ENCODE measurements around the gene FOXF2. TPM values are rescaled to one million over a fixed set of nuclear protein-coding genes. Genes with fewer than 3 reads are reported as not detected.
A peak's percentile ranks its signal among the peaks of the same experiment; 100 is the strongest.

FOXF2 gene
- total RNA-seq, 1 experiment from 2014 or later = not detected

DNA sequence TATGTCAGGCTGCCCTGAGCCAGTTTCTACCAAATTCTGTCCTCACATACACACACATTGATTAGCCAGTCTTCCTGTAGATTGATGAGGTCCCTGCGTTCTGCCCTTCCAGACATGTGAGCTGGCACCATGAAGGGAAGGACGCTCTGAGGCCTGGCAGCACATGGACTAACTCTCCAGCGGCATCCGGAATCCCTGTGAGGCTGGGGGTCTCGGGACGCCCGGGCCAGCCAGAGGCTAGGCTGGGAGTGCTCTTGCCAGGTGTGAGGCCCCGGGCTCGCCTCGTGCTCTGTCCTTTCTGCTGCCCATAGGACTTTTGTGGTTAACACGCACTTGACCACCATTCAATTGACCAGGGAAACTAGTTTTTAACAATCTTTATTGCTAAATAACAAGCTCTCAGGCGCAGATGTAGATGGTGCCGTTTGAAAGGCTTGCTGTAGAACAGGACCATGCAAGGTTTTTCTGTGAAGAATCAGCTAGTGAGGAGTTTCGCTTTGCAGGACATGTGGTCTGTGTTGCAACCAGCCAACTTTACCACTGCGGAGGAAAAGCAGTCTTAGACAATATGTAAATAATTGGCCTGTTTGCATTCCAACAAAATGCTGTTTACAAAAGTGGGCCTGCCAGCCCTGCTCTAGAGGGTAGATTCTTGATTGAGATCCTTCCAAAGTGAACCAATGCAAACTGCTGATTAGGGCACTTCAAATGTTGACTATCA lies 29.3 kb downstream of the FOXF2 start:
- Histone ChIP-seq H3K4me3 (ENCODE audit: low read length) (no peak overlapping the region), H3K9me3 (ENCODE audit: low read length) (0 out of 2 replicates have a peak, but pooled peaks cover 3% of the 10 kb centered on the region), H3K4me1 (ENCODE audit: low read length) (no peaks in the 10 kb centered on the region), H3K9ac (ENCODE audit: low read length) (no peak overlapping the region), H3K36me3 (ENCODE audit: insufficient read depth, low read length) (no peaks in the 10 kb centered on the region), H3K79me2 (ENCODE audit: low read length) (no peaks in the 10 kb centered on the region), H2AFZ (ENCODE audit: low read length) (no peak overlapping the region), H3K9me2 (replicated peaks; ENCODE audit: insufficient read depth, low read length) (no peaks in the 10 kb centered on the region), H3K27me3 (ENCODE audit: low read length) (peaks cover 3% of the 10 kb centered on the region; the same call in 1 of the 2 replicates), H4K20me1 (ENCODE audit: insufficient read depth, low read depth, low read length) (no peaks in the 10 kb centered on the region), H3K27ac (ENCODE audit: low read length) (no peak overlapping the region), H3K4me2 (ENCODE audit: low read depth, low read length, poor library complexity, severe bottlenecking) (no peak overlapping the region)
- DNase-seq = no peak

DNA sequence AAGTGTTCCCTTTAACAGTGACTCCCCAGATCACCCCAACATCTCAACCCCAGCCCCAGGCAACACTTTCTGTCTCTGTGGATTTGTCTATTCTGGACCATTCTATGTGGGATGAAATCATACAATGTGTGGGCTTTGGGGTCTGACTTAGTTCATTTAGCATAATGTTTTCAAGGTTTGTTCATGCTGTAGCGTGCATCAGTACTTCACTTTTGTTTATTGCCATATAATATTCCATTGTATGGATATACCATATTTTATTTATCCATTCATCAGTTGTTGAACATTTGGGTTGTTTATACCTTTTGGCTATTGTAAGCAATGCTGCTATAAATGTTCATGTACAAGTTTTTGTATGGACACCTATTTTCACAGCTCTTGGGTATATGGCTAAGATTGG lies 31.0 kb downstream of the FOXF2 start:
- Histone ChIP-seq H3K79me2 (ENCODE audit: low read length) (no peaks in the 10 kb centered on the region), H2AFZ (ENCODE audit: low read length) (no peak overlapping the region), H4K20me1 (ENCODE audit: insufficient read depth, low read depth, low read length) (no peaks in the 10 kb centered on the region), H3K9me3 (ENCODE audit: low read length) (0 out of 2 replicates have a peak, but pooled peaks cover 3% of the 10 kb centered on the region), H3K27me3 (ENCODE audit: low read length) (peaks cover 3% of the 10 kb centered on the region; the same call in 1 of the 2 replicates), H3K4me2 (ENCODE audit: low read depth, low read length, poor library complexity, severe bottlenecking) (no peak overlapping the region), H3K9me2 (replicated peaks; ENCODE audit: insufficient read depth, low read length) (no peaks in the 10 kb centered on the region), H3K27ac (ENCODE audit: low read length) (no peak overlapping the region), H3K36me3 (ENCODE audit: insufficient read depth, low read length) (no peaks in the 10 kb centered on the region), H3K4me3 (ENCODE audit: low read length) (no peak overlapping the region), H3K4me1 (ENCODE audit: low read length) (no peaks in the 10 kb centered on the region), H3K9ac (ENCODE audit: low read length) (no peak overlapping the region)
- no peak for DNase-seq

DNA sequence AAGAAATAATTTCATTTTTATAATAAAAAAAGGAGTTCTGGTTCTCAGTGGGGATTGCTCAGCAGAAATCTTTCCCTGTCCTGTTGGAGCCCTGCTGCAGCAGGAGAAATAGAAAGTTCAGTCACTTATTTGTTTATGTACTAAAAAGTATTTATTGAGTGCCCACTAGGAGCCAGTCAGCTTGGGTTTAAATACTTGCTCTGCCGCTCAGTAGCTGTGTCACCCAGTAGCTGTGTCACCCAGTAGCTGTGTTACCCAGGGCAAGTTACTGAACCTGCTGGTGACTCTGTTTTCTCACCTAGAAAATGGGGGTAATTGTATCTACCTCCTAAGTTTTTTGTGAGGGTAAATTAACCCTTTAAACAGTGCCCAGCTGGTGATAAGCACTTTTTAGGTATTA lies 32.9 kb downstream of the FOXF2 start:
- Histone ChIP-seq H3K9me2 (replicated peaks; ENCODE audit: insufficient read depth, low read length) (no peaks in the 10 kb centered on the region), H3K4me3 (ENCODE audit: low read length) (no peak overlapping the region), H3K4me1 (ENCODE audit: low read length) (no peaks in the 10 kb centered on the region), H3K27me3 (ENCODE audit: low read length) (peaks cover 3% of the 10 kb centered on the region; the same call in 1 of the 2 replicates), H3K4me2 (ENCODE audit: low read depth, low read length, poor library complexity, severe bottlenecking) (no peak overlapping the region), H4K20me1 (ENCODE audit: insufficient read depth, low read depth, low read length) (no peaks in the 10 kb centered on the region), H2AFZ (ENCODE audit: low read length) (no peak overlapping the region), H3K9me3 (ENCODE audit: low read length) (0 out of 2 replicates have a peak, but pooled peaks cover 3% of the 10 kb centered on the region), H3K36me3 (ENCODE audit: insufficient read depth, low read length) (no peaks in the 10 kb centered on the region), H3K79me2 (ENCODE audit: low read length) (no peaks in the 10 kb centered on the region), H3K27ac (ENCODE audit: low read length) (no peak overlapping the region), H3K9ac (ENCODE audit: low read length) (no peak overlapping the region)
- DNase-seq = no peak

DNA sequence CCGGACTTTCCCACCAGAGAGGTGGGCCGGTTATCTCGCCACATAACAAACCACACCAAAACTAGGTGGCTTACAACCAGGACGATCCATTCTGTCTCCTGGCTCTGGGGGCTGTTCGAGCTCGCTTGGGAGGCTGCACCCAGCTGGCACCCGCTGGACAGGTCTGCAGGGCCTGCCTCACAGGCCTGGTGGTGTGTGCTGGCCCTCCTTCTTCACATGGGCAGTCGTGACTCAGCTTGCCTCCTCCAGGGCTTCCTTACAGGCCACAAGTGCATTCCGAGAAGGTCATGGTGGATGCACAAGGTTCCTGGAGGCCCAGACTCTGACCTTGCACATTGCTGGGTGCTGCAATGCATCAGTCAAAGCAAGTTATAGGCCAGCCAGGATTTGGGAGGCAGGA lies 34.2 kb downstream of the FOXF2 start:
- Histone ChIP-seq H3K4me3 (ENCODE audit: low read length) (no peak overlapping the region), H4K20me1 (ENCODE audit: insufficient read depth, low read depth, low read length) (no peaks in the 10 kb centered on the region), H3K9me3 (ENCODE audit: low read length) (0 out of 2 replicates have a peak, but pooled peaks cover 3% of the 10 kb centered on the region), H3K9me2 (replicated peaks; ENCODE audit: insufficient read depth, low read length) (no peaks in the 10 kb centered on the region), H3K4me2 (ENCODE audit: low read depth, low read length, poor library complexity, severe bottlenecking) (no peak overlapping the region), H3K79me2 (ENCODE audit: low read length) (no peaks in the 10 kb centered on the region), H3K4me1 (ENCODE audit: low read length) (no peaks in the 10 kb centered on the region), H3K36me3 (ENCODE audit: insufficient read depth, low read length) (no peaks in the 10 kb centered on the region), H2AFZ (ENCODE audit: low read length) (no peak overlapping the region), H3K27ac (ENCODE audit: low read length) (no peak overlapping the region), H3K9ac (ENCODE audit: low read length) (no peak overlapping the region), H3K27me3 (ENCODE audit: low read length) (peaks cover 3% of the 10 kb centered on the region; the same call in 1 of the 2 replicates)
- no peak for DNase-seq

DNA sequence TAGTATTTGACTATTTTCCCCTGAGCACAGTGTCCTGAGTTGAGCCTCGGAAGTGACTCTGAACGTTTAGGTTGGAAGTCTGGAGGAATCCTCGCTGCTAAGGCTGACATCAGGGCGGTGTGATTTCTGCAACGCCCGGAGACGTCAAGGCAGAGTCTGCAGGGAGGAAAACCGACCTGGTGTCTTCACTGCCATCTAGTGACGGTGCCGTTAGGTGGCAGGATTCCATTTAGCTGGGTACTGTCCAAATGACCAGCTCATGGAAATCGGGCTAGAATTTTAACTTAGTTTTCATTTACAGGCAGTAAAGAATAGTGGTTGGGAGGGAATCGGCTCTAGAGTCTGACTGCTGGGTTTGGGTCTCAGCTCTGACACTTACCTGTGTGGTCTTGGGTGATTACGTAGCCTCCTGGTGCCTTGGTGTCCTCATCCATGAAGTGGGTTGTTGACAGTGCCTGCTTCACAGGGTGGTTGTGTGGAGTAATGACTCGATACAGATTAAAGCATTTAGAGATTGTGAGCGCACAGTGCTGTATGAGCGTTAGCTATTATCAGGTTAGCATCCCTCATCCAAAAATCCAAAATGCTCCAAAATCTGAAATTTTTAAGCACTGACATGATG lies 35.0 kb downstream of the FOXF2 start:
- Histone ChIP-seq H3K79me2 (ENCODE audit: low read length) (no peaks in the 10 kb centered on the region), H2AFZ (ENCODE audit: low read length) (no peak overlapping the region), H3K36me3 (ENCODE audit: insufficient read depth, low read length) (no peaks in the 10 kb centered on the region), H3K27me3 (ENCODE audit: low read length) (peaks cover 3% of the 10 kb centered on the region; the same call in 1 of the 2 replicates), H3K4me1 (ENCODE audit: low read length) (no peaks in the 10 kb centered on the region), H3K9me2 (replicated peaks; ENCODE audit: insufficient read depth, low read length) (no peaks in the 10 kb centered on the region), H4K20me1 (ENCODE audit: insufficient read depth, low read depth, low read length) (no peaks in the 10 kb centered on the region), H3K4me2 (ENCODE audit: low read depth, low read length, poor library complexity, severe bottlenecking) (no peak overlapping the region), H3K4me3 (ENCODE audit: low read length) (no peak overlapping the region), H3K9ac (ENCODE audit: low read length) (no peak overlapping the region), H3K27ac (ENCODE audit: low read length) (no peak overlapping the region), H3K9me3 (ENCODE audit: low read length) (0 out of 2 replicates have a peak, but pooled peaks cover 3% of the 10 kb centered on the region)
- DNase-seq = peak; percentile 62

DNA sequence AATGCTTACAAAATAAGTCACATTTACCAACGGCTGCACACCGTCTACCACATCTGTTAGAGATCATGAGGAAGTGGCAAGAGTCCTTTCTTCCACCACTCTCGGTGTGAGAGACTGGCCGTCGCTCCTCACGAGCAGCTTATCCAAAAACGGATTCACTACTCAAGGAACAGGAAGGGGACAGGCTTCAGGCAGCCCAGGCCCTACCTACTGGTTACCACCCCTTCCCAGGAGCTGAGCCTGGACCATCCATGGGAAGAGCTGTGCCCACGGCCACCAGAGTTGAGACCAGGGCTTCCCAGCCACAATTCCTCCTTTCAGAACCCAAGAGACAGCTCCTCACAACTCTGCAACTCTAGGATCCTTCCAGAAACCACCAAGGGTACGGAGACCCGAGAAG lies 37.0 kb downstream of the FOXF2 start:
- Histone ChIP-seq H3K79me2 (ENCODE audit: low read length) (no peaks in the 10 kb centered on the region), H3K36me3 (ENCODE audit: insufficient read depth, low read length) (no peaks in the 10 kb centered on the region), H4K20me1 (ENCODE audit: insufficient read depth, low read depth, low read length) (no peaks in the 10 kb centered on the region), H3K4me3 (ENCODE audit: low read length) (no peak overlapping the region), H3K27ac (ENCODE audit: low read length) (no peak overlapping the region), H3K4me1 (ENCODE audit: low read length) (no peaks in the 10 kb centered on the region), H3K9me3 (ENCODE audit: low read length) (no peaks in the 10 kb centered on the region), H3K9me2 (replicated peaks; ENCODE audit: insufficient read depth, low read length) (no peaks in the 10 kb centered on the region), H2AFZ (ENCODE audit: low read length) (no peak overlapping the region), H3K27me3 (ENCODE audit: low read length) (no peaks in the 10 kb centered on the region), H3K9ac (ENCODE audit: low read length) (no peak overlapping the region), H3K4me2 (ENCODE audit: low read depth, low read length, poor library complexity, severe bottlenecking) (no peak overlapping the region)
- DNase-seq = no peak

DNA sequence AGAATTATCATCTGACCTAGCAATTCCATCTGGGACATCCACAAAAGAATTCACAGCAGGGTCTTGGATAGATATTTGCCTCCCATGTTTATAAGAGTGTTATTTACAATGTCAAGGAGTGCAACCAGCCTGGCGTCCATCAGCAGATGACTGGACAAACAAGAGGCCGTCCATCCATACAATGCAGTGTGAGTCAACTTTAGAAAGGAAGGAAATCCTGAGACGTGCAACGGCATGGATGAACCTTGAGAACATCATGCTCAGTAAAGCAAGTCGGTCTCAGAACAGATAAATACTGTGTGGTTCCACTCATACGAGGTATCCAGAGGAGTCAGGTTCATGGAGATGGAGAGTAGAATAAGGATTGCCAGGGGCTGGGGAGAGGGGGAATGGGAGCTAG lies 46.4 kb downstream of the FOXF2 start:
- H3K9me3 ChIP-seq (ENCODE audit: low read length) = no peaks in the 10 kb centered on the region
- H3K4me1 ChIP-seq (ENCODE audit: low read length) = no peaks in the 10 kb centered on the region
- H3K4me2 ChIP-seq (ENCODE audit: low read depth, low read length, poor library complexity, severe bottlenecking) = no peak overlapping the region
- H3K36me3 ChIP-seq (ENCODE audit: insufficient read depth, low read length) = no peaks in the 10 kb centered on the region
- no peaks in the 10 kb centered on the region for H4K20me1 ChIP-seq (ENCODE audit: insufficient read depth, low read depth, low read length)
- H3K27ac ChIP-seq (ENCODE audit: low read length) = no peak overlapping the region
- H3K9me2 ChIP-seq (replicated peaks; ENCODE audit: insufficient read depth, low read length) = no peaks in the 10 kb centered on the region
- H3K79me2 ChIP-seq (ENCODE audit: low read length) = no peaks in the 10 kb centered on the region
- no peak overlapping the region for H3K4me3 ChIP-seq (ENCODE audit: low read length)
- no peaks in the 10 kb centered on the region for H3K27me3 ChIP-seq (ENCODE audit: low read length)
- no peak overlapping the region for H2AFZ ChIP-seq (ENCODE audit: low read length)
- DNase-seq = no peak
- no peak overlapping the region for H3K9ac ChIP-seq (ENCODE audit: low read length)

DNA sequence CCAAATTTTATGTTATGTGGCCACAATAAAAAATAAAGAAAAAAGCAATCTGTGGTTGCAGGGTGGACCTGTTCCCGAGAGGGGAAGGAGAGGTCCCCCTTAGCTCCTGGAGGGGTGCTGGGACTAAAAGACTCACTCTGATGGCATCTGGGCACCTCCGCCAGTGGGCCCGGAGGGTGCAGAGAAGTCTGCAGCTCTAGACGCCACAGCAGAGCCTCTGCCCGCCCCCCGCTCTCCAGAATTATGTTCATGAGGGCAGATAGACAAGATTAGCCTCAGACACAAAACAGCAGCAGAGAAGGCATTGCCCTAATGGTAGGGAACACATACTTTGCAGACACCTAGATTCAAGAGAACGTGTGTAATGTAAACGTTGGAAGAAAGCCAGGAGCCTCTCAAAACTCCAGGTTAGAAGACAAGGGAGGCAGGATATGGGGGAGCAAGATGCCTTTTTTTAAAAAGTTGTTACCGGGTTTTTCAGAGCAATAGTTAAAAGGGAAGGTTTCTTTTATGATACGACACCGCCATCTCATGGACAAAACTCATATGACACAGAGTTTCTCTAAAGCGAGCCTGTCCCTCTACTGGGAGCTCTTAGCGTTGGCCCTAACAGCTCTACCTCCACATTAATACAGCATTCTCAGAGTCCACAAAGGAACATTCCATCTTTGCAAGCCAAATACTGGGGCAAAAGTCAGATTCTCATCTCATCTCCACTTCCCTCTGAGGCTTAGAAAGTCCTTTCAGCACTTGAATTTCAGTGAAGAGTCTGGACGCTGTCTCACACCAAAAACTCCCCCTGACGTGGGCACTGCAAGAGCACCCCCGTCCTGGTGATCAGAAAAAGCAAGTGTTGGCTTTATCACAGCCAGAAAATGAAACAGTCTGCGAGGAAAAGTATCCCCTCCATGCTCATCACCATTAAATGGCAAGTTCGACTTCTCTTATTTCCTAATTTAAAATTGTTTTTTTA lies 47.2 kb downstream of the FOXF2 start:
- Histone ChIP-seq H2AFZ (ENCODE audit: low read length) (no peak overlapping the region), H3K27me3 (ENCODE audit: low read length) (no peaks in the 10 kb centered on the region), H3K4me3 (ENCODE audit: low read length) (no peak overlapping the region), H3K79me2 (ENCODE audit: low read length) (no peaks in the 10 kb centered on the region), H3K36me3 (ENCODE audit: insufficient read depth, low read length) (no peaks in the 10 kb centered on the region), H3K27ac (ENCODE audit: low read length) (no peak overlapping the region), H3K9me2 (replicated peaks; ENCODE audit: insufficient read depth, low read length) (no peaks in the 10 kb centered on the region), H3K9me3 (ENCODE audit: low read length) (no peaks in the 10 kb centered on the region), H4K20me1 (ENCODE audit: insufficient read depth, low read depth, low read length) (no peaks in the 10 kb centered on the region), H3K4me2 (ENCODE audit: low read depth, low read length, poor library complexity, severe bottlenecking) (no peak overlapping the region), H3K9ac (ENCODE audit: low read length) (no peak overlapping the region), H3K4me1 (ENCODE audit: low read length) (no peaks in the 10 kb centered on the region)
- peak; percentile 88 for DNase-seq

All from Karpas-422 (cell line).